Activated CD8-positive, alpha-beta T cell treated with anti-CD3 and anti-CD28 coated beads for 36 hours (primary cell): ENCODE measurements around the gene CGB3. TPM values are rescaled to one million over a fixed set of nuclear protein-coding genes. Genes with fewer than 3 reads are reported as not detected.
"Not testable (repeated sequence)": the region's sequence is repeated elsewhere in the genome, so short reads cannot be mapped to it uniquely, and the experiment has no call there.

ENCODE experiments used
- ATAC-seq: fragments of 200-7000 bp; cut with Tn5 transposase; one replicate; pipeline ENCODE4 v1.10.0; 2021; ENCODE audit warnings: mild to moderate bottlenecking, moderate library complexity
- CTCF ChIA-PET: fragments of 350-600 bp; sonication (Branson Sonifier 250); formaldehyde crosslinking; loops from one replicate; lab custom pipeline; 2021; ENCODE audit warnings: antibody characterized with exemption; lab: Charles Lee
- POLR2A ChIA-PET: fragments of 350-600 bp; sonication (Branson Sonifier 250); formaldehyde crosslinking; loops from one replicate; lab custom pipeline; 2021; ENCODE audit warnings: antibody characterized with exemption; lab: Charles Lee
- DNase-seq: peaks from one replicate; pipeline ENCODE4 v3.0.0-alpha.2; 2020
- H3K27ac Mint-ChIP-seq: one replicate; pipeline ENCODE4 v1.8.0; 2021; ENCODE audit warnings: mild to moderate bottlenecking, mixed read lengths
- H3K27me3 Mint-ChIP-seq: one replicate; pipeline ENCODE4 v1.8.0; 2021; ENCODE audit warnings: mixed read lengths
- H3K36me3 Mint-ChIP-seq: one replicate; pipeline ENCODE4 v1.8.0; 2021; ENCODE audit warnings: low read depth, mixed read lengths
- H3K4me1 Mint-ChIP-seq: one replicate; pipeline ENCODE4 v1.8.0; 2021; ENCODE audit warnings: low read depth, mixed read lengths
- H3K4me3 Mint-ChIP-seq: one replicate; pipeline ENCODE4 v1.8.0; 2021; ENCODE audit warnings: mild to moderate bottlenecking, moderate library complexity, mixed read lengths
- H3K9me3 Mint-ChIP-seq: one replicate; pipeline ENCODE4 v1.8.0; 2021; ENCODE audit warnings: mixed read lengths
- intact Hi-C: fragments of 100-400 bp; cut with micrococcal nuclease; formaldehyde crosslinking; loops from one replicate; pipeline ENCODE4 v1.10.0; 2022
- total RNA-seq, 2 experiments: library from RNA; stranded (reverse); gene quantifications; one replicate each; pipeline ENCODE4 v1.2.3, GENCODE V29; 2021
- TF ChIP-seq, protein P1 (sequence below): fragments of 200-600 bp; IDR thresholded peaks from one replicate; pipeline ENCODE4 v1.8.0; 2022; ENCODE audit warnings: antibody characterized with exemption, mild to moderate bottlenecking

The CGB3 gene
- total RNA-seq, 2 experiments from 2014 or later = not detected

GRCh38 chr19:49056101-49056901, 32.2 kb upstream of the CGB3 start:
- POLR2A ChIA-PET = no interaction called here
- TF ChIP-seq, protein P1, sequence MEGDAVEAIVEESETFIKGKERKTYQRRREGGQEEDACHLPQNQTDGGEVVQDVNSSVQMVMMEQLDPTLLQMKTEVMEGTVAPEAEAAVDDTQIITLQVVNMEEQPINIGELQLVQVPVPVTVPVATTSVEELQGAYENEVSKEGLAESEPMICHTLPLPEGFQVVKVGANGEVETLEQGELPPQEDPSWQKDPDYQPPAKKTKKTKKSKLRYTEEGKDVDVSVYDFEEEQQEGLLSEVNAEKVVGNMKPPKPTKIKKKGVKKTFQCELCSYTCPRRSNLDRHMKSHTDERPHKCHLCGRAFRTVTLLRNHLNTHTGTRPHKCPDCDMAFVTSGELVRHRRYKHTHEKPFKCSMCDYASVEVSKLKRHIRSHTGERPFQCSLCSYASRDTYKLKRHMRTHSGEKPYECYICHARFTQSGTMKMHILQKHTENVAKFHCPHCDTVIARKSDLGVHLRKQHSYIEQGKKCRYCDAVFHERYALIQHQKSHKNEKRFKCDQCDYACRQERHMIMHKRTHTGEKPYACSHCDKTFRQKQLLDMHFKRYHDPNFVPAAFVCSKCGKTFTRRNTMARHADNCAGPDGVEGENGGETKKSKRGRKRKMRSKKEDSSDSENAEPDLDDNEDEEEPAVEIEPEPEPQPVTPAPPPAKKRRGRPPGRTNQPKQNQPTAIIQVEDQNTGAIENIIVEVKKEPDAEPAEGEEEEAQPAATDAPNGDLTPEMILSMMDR = no peak
- DNase-seq (peak; percentile 69), ATAC-seq (peak; percentile 74)
- peaks cover 38% of the 10 kb centered on the region for H3K27me3 Mint-ChIP-seq
- H3K27ac Mint-ChIP-seq = no peak overlapping the region
- H3K36me3 Mint-ChIP-seq = no peaks in the 10 kb centered on the region
- CTCF ChIA-PET = interaction anchor here (1.1 to 2.3 kb wide), 3 partner anchors 18 to 63 kb away, joined by 3 to 8 read pairs (median 6); partner anchors contain the start of genes GYS1 and RUVBL2
- intact Hi-C loops = no loop called here
- no peaks in the 10 kb centered on the region for H3K9me3 Mint-ChIP-seq
- H3K4me3 Mint-ChIP-seq = peak overlapping the region; percentile 55
- H3K4me1 Mint-ChIP-seq = peaks cover 18% of the 10 kb centered on the region

GRCh38 chr19:49050376-49051033, 26.4 kb upstream of the CGB3 start:
- H3K4me3 Mint-ChIP-seq, H3K27me3 Mint-ChIP-seq, CTCF ChIA-PET, intact Hi-C loops, H3K27ac Mint-ChIP-seq, ATAC-seq, H3K9me3 Mint-ChIP-seq, H3K4me1 Mint-ChIP-seq, H3K36me3 Mint-ChIP-seq, POLR2A ChIA-PET, DNase-seq: not testable (repeated sequence)

DNA sequence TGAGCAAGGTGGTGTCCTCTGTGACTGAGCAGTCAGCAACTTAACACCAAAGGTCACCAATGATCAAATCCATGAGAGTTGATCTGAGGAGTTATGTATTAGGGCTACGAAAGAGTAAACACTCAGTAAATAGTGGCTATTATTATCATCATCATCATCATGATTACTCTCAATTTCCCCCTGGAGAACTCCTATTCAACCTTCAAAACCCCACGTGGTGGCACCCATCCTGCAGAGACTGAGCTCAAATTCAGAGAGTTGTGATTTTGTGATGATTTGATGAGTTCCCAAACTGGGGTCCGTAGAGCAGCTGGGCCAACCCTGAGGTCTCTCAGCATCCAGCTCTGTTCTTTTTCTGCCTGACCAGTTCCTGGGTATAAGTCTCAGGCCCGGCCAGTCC, 25.7 kb upstream of the CGB3 start:
- DNase-seq, CTCF ChIA-PET, H3K9me3 Mint-ChIP-seq, H3K27ac Mint-ChIP-seq, POLR2A ChIA-PET, H3K4me3 Mint-ChIP-seq, H3K27me3 Mint-ChIP-seq, H3K4me1 Mint-ChIP-seq, ATAC-seq, intact Hi-C loops, H3K36me3 Mint-ChIP-seq: not testable (repeated sequence)

DNA sequence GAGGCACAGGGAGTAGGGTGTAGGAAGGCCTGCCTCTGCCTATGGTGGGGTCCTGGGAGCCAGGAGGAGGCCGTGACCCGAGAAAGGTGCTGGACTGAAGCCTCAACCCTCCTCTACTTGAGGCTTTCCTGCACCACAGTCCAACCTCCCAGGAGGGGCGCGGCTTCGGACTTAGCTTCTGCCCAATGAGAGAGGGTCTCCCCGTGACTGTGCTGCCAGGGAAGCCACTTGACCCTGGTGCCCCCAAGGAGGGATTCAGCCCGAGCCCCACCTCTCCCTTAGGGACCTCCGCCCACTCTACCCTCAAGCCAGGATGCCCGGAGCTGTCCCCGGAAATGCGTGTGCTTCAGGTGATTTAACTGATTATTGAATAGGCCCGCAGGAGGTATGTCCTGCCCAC, 24.9 kb upstream of the CGB3 start, which contains the start of gene CGB8:
Gene CGB8 (minus strand): TSS at position 101 of the 400 bp plus-strand sequence. CDS start 372 bp downstream, outside the sequence.
- not testable (repeated sequence) for ATAC-seq

DNA sequence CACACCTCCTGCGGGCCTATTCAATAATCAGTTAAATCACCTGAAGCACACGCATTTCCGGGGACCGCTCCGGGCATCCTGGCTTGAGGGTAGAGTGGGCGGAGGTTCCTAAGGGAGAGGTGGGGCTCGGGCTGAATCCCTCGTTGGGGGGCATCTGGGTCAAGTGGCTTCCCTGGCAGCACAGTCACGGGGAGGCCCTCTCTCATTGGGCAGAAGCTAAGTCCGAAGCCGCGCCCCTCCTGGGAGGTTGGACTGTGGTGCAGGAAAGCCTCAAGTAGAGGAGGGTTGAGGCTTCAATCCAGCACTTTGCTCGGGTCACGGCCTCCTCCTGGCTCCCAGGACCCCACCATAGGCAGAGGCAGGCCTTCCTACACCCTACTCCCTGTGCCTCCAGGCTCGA, 19.4 kb upstream of the CGB3 start, which contains the start of gene CGB5:
Gene CGB5 (plus strand): TSS at position 301 of the 400 bp plus-strand sequence. CDS start 362 bp downstream, outside the sequence.
- CTCF ChIA-PET, ATAC-seq, intact Hi-C loops, POLR2A ChIA-PET, H3K4me3 Mint-ChIP-seq, H3K4me1 Mint-ChIP-seq, H3K27me3 Mint-ChIP-seq, DNase-seq, H3K36me3 Mint-ChIP-seq, H3K27ac Mint-ChIP-seq, H3K9me3 Mint-ChIP-seq: not testable (repeated sequence)

More for the DNA sequence above, 24.9 kb upstream of the CGB3 start, which contains the start of gene CGB8:
- H3K27ac Mint-ChIP-seq, DNase-seq, CTCF ChIA-PET, H3K4me3 Mint-ChIP-seq, H3K36me3 Mint-ChIP-seq, intact Hi-C loops, POLR2A ChIA-PET, H3K27me3 Mint-ChIP-seq, H3K4me1 Mint-ChIP-seq, H3K9me3 Mint-ChIP-seq: not testable (repeated sequence)

GRCh38 chr19:49042666-49043065, 18.5 kb upstream of the CGB3 start:
- H3K36me3 Mint-ChIP-seq, intact Hi-C loops, H3K9me3 Mint-ChIP-seq, CTCF ChIA-PET, H3K27me3 Mint-ChIP-seq, DNase-seq, H3K27ac Mint-ChIP-seq, ATAC-seq, H3K4me1 Mint-ChIP-seq, H3K4me3 Mint-ChIP-seq, POLR2A ChIA-PET: not testable (repeated sequence)

GRCh38 chr19:49042177-49042576, 18.0 kb upstream of the CGB3 start:
- DNase-seq = no peak
- intact Hi-C loops = no loop called here
- H3K4me3 Mint-ChIP-seq = no peak overlapping the region
- H3K27me3 Mint-ChIP-seq = no peaks in the 10 kb centered on the region
- ChIA-PET POLR2A (no interaction called here), CTCF (no interaction called here)
- no peaks in the 10 kb centered on the region for H3K9me3 Mint-ChIP-seq
- TF ChIP-seq, protein P1 = no peak
- H3K27ac Mint-ChIP-seq = no peak overlapping the region
- H3K4me1 Mint-ChIP-seq = no peaks in the 10 kb centered on the region
- no peak for ATAC-seq
- no peaks in the 10 kb centered on the region for H3K36me3 Mint-ChIP-seq

- ATAC-seq, POLR2A ChIA-PET, CTCF ChIA-PET, H3K4me3 Mint-ChIP-seq, H3K36me3 Mint-ChIP-seq, H3K9me3 Mint-ChIP-seq, intact Hi-C loops, H3K27me3 Mint-ChIP-seq, H3K4me1 Mint-ChIP-seq, DNase-seq, H3K27ac Mint-ChIP-seq: not testable (repeated sequence)
These were observed 15.6 kb upstream of the CGB3 start for GRCh38 chr19:49039736-49040135.

DNA sequence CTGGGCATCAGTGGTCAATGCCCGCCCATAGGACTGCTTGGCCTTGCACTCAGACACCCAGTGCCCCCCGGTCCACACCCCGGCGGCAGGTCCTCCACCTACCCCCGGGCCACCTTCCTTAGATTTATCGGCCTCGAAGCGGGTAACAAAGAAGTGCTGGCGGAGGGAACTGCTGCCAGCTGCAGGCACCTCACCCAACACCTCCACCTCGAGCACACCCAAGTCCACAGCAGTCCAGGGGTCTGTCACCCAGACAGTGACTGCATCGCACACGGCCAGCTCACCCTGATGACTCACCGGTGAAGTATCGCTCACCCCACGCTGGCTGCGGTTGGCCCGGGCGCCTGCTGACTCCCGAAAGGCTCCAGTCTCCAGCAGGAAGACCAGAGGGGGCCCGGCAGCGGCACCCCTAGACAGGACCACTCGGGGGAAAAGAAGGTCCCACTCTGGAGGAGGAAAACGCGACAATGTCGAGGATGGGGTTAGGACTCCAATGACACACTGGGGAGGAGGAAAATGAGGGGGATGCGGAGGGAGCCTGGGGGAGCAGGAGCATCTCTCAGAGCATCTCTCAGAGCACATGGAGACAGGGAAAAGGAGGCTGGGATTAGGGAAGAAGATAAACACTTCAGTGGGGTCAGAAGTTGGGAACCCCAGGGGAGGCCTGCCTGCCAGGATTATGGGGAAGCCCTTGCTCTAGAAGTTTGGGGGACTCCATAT, 14.6 kb upstream of the CGB3 start:
- CTCF ChIA-PET, H3K4me1 Mint-ChIP-seq, ATAC-seq, H3K4me3 Mint-ChIP-seq, H3K27me3 Mint-ChIP-seq, POLR2A ChIA-PET, DNase-seq, intact Hi-C loops, H3K9me3 Mint-ChIP-seq, H3K36me3 Mint-ChIP-seq, H3K27ac Mint-ChIP-seq: not testable (repeated sequence)
